ENCODE data around the gene ERO1B.

Gene ERO1B

GRCh38 chr1:236176337-236177336 is 105.1 kb downstream of the ERO1B start:
- no peak for DNase-seq

DNA sequence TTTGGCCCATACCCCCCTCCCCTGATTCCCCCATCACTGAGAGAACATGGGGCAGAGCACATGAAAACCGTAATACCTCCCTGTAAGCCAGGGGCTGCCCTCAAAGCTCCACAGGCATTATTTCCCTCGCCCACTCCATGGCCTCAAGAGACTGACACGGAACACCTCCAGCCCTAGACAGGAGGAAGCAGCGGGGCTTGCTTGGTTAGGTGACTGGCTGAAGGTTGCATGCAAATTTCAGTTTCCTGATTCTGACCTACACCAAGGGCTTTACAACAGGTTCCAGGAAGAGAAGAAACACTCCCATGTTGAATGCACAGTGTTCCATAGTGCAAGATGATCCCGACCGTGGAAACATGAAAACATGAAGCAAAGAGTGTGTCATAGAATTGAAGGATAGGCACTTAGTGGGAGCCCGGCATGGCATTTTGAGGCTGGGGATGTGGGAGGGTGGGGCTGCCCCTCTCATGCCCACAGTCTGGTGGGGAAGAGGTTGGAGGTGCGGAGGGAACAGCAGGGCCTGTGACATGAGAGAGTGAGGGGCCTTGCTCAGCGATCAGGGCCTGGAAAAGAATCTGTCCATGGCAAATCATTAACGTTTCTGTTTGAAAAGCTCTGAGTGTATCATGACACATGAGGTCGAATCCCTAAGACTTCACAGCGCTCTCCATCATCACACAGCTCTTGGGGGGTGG is 106.0 kb downstream of the ERO1B start:
- no peak for DNase-seq

GRCh38 chr1:236173174-236173767 is 108.5 kb downstream of the ERO1B start:
- DNase-seq: no peak

DNA sequence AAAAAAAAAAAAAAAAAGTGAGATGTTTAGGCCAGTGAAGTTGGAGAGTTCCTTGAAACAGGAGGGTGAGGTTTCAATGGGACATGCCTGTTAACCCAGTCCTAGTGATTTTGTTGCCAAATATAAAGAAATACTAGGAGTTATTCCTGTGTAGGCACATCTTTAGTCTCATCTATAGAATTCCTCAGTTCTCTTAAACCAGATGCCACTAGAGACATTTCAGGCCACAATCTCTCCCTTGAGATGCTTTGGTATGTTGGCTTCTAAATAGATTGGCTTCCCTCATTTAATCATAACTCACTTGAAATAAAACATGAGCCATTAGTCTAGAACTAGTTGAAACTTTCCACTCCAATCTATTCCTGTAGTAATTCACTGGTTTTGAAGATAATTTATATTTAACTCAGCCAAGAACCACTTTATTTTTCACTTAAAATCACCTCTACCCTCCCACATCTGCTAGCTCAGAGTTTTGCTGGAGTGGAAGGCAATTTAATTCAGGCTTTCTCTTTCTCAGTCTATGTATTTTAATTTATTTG is 109.6 kb downstream of the ERO1B start:
- no peak for DNase-seq

DNA sequence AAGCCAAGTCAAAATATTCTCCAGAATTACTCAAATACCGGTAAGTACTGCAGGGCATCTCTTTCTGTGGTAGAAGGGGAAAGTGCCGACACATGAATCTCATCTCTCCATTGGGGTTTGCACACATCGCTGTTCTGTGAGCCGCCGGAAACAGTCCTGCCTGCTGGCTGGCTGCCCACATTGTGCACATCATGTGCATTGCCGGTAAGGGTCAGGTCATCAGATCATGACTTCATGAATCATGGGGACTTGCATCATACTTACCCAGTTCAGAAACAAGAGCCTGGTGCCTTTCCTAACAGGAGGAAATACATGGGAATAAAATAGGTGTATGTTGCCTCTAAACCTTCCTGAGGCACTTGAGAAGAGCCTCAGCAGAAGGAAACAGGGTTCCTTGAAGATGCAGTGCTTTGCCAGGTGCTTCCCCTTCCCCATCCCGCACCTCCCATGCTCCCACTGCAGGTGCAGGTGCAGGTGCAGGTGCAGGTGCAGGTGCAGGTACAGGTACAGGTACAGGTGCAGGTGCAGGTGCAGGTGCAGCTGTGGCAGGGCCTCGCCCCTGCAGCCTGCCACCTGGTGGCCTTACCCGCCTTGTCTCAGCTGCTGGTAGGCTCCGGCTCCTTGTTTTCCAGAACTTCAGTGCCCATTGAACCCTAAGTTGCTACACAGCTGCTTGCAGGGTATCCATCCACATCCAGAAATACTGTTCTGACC is 112.9 kb downstream of the ERO1B start:
- DNase-seq: no peak

GRCh38 chr1:236167578-236167977 is 114.2 kb downstream of the ERO1B start:
- DNase-seq: no peak

DNA sequence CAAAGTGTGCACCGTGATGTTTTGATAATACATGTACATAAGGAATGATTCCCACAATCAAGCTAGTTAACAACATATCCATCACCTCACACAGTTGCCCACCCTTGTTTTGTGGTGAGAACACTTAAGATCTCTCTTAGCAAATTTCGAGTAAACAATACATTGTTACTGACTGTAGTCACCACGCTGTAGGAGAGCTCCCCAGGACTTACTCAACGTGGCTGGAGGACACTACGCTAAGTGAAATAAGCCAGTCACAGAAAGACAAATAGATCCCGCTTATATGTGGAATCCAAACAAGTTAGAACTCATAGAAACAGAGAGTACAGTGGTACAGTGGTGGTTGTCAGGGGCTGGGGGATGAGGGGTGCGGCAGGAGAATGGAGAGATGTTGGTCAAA is 114.6 kb downstream of the ERO1B start:
- no peak for DNase-seq

GRCh38 chr1:236166041-236166440 is 115.7 kb downstream of the ERO1B start:
- no peak for DNase-seq

All from stimulated activated CD4-positive, alpha-beta T cell treated with anti-CD3 and anti-CD28 coated beads, Interleukin-2, amount 100 ng/mL, for 48 hours (primary cell).